Smooth muscle cell (in vitro differentiated cells): ENCODE data around the gene ANGPTL1. TPM values are rescaled to one million over a fixed set of nuclear protein-coding genes. Genes with fewer than 3 reads are reported as not detected.

Source experiments
- DNase-seq: peaks from one replicate; lab custom pipeline; 2025; ENCODE audit not compliant: unreplicated experiment; lab: John Stamatoyannopoulos, UW
- H2AFZ ChIP-seq: fragments of 200-600 bp; sonication (generic); 2 replicates; pipeline ENCODE4 v1.6.0; 2016; ENCODE audit warnings: antibody characterized with exemption, low read depth, mild to moderate bottlenecking
- H3F3A ChIP-seq: fragments of 200-600 bp; sonication (generic); 2 replicates; pipeline ENCODE4 v1.6.0; 2017; ENCODE audit warnings: antibody characterized with exemption, low read depth
- H3K27ac ChIP-seq: fragments of 200-600 bp; sonication (generic); 2 replicates; pipeline ENCODE4 v1.5.1; 2016; ENCODE audit warnings: low read depth, mild to moderate bottlenecking
- H3K27me3 ChIP-seq: fragments of 200-600 bp; sonication (generic); 2 replicates; pipeline ENCODE4 v1.6.1; 2016; ENCODE audit warnings: low read depth, mild to moderate bottlenecking
- H3K36me3 ChIP-seq: fragments of 200-600 bp; sonication (generic); 2 replicates; pipeline ENCODE4 v1.5.1; 2016; ENCODE audit warnings: low read depth
- H3K4me1 ChIP-seq: fragments of 200-600 bp; sonication (generic); 2 replicates; pipeline ENCODE4 v1.5.1; 2016; ENCODE audit warnings: low read depth
- H3K4me2 ChIP-seq: fragments of 200-600 bp; sonication (generic); 2 replicates; pipeline ENCODE4 v1.6.0; 2016; ENCODE audit warnings: mild to moderate bottlenecking
- H3K4me3 ChIP-seq: fragments of 200-600 bp; sonication (generic); 2 replicates; pipeline ENCODE4 v1.5.1; 2016; ENCODE audit warnings: mild to moderate bottlenecking
- H3K79me2 ChIP-seq: fragments of 200-600 bp; sonication (generic); 2 replicates; pipeline ENCODE4 v1.6.0; 2016; ENCODE audit warnings: low read depth, mild to moderate bottlenecking
- H3K9ac ChIP-seq: fragments of 200-600 bp; sonication (generic); 2 replicates; pipeline ENCODE4 v1.6.0; 2016; ENCODE audit warnings: low read depth
- H3K9me3 ChIP-seq: fragments of 200-600 bp; sonication (generic); replicated peaks from 2 replicates; pipeline ENCODE4 v1.5.1; 2016; ENCODE audit warnings: low read depth
- H4K20me1 ChIP-seq: fragments of 200-600 bp; sonication (generic); 2 replicates; pipeline ENCODE4 v1.6.0; 2016; ENCODE audit warnings: low read depth
- CTCF ChIP-seq: fragments of 200-600 bp; sonication (generic); IDR thresholded peaks from 2 replicates; pipeline ENCODE4 v1.5.1; 2017; ENCODE audit warnings: borderline replicate concordance, mild to moderate bottlenecking, antibody characterized with exemption; ENCODE audit not compliant: insufficient read depth, poor library complexity, severe bottlenecking
- WGBS: methylation state at CpG from one replicate; pipeline ENCODE4 v1.1.7; 2016; ENCODE audit warnings: low lambda C conversion rate; 5-methylcytosine and 5-hydroxymethylcytosine counted together
- polyA plus RNA-seq: library from polyadenylated mRNA; unstranded; fragments of >200 nt; fragmentation: Nextera tagmentation; extraction: Ambion mirVana; gene quantifications from 2 replicates; pipeline ENCODE4 v1.2.1, GENCODE V29; 2016
- total RNA-seq: library from RNA; depleted of rRNA; stranded (reverse); fragments of >200 nt; gene quantifications from 2 replicates; pipeline ENCODE4 v1.2.3, GENCODE V29; 2014

Gene ANGPTL1
- total and polyA plus RNA-seq, 2 experiments from 2014 or later, result 5.0 to 7.5 TPM

GRCh38 chr1:178908358-178908757 lies 37.5 kb upstream of the ANGPTL1 start:
- Histone ChIP-seq H3K27me3 (no peaks in the 10 kb centered on the region), H3K4me2 (no peak overlapping the region), H3F3A (no peaks in the 10 kb centered on the region), H3K79me2 (no peaks in the 10 kb centered on the region), H4K20me1 (no peaks in the 10 kb centered on the region), H2AFZ (no peak overlapping the region), H3K36me3 (no peaks in the 10 kb centered on the region), H3K4me1 (no peaks in the 10 kb centered on the region), H3K27ac (no peak overlapping the region), H3K9ac (no peak overlapping the region), H3K4me3 (no peak overlapping the region), H3K9me3 (no peaks in the 10 kb centered on the region)
- 90% methylated on average over 1 of the region's 1 CpG for WGBS
- DNase-seq, result no peak
- no peak for TF ChIP-seq CTCF

DNA sequence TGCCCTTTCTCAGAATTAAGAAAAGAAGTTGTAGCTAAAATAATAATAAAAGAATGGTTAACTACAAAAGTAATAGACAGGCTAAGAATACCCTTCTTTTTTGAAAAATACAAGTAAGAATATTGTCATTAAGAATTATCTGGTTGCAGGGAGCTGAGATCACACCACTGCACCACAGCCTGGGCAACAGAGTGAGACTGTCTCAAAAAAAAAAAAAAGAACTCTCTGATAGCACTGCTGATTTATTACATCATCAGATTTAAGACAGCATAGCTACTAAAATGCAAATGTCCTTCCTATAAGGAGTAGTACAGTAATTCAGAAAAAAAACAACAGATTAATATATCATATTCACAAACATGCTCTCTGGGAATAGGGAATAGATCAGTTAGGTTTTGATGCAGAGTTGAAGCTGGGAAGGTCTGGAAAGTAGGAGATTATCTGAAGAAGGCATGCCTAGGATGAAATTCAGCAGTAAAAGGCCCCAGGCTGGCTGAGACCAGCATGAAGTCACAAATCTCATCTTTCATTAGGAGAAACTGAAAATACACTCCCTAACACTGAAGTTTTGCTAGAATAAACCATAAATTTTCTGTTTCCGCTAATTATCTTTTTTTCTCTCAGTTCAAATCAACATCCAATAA lies 30.7 kb upstream of the ANGPTL1 start:
- no peak overlapping the region for H3K9ac ChIP-seq
- WGBS, result 97% methylated on average over 1 of the region's 1 CpG
- H3K27me3 ChIP-seq, result no peaks in the 10 kb centered on the region
- DNase-seq, result no peak
- H3K36me3 ChIP-seq, result no peaks in the 10 kb centered on the region
- no peaks in the 10 kb centered on the region for H3K9me3 ChIP-seq
- H4K20me1 ChIP-seq, result no peaks in the 10 kb centered on the region
- H3K4me3 ChIP-seq, result no peak overlapping the region
- no peak for TF ChIP-seq CTCF
- H3K4me2 ChIP-seq, result no peak overlapping the region
- H3F3A ChIP-seq, result no peaks in the 10 kb centered on the region
- H3K27ac ChIP-seq, result no peak overlapping the region
- H3K4me1 ChIP-seq, result no peaks in the 10 kb centered on the region
- no peaks in the 10 kb centered on the region for H3K79me2 ChIP-seq
- H2AFZ ChIP-seq, result no peak overlapping the region

GRCh38 chr1:178899402-178899801 lies 28.5 kb upstream of the ANGPTL1 start:
- no peak overlapping the region for H3K9ac ChIP-seq
- TF ChIP-seq CTCF, result no peak
- no peak overlapping the region for H3K4me2 ChIP-seq
- no peaks in the 10 kb centered on the region for H3K36me3 ChIP-seq
- H3F3A ChIP-seq, result no peaks in the 10 kb centered on the region
- H3K4me1 ChIP-seq, result no peaks in the 10 kb centered on the region
- H4K20me1 ChIP-seq, result no peaks in the 10 kb centered on the region
- H3K4me3 ChIP-seq, result no peak overlapping the region
- DNase-seq, result no peak
- H3K27me3 ChIP-seq, result no peaks in the 10 kb centered on the region
- WGBS, result over 99% methylated on average over 2 of the region's 2 CpGs
- no peaks in the 10 kb centered on the region for H3K79me2 ChIP-seq
- no peak overlapping the region for H2AFZ ChIP-seq
- no peaks in the 10 kb centered on the region for H3K9me3 ChIP-seq
- H3K27ac ChIP-seq, result no peak overlapping the region

- H3K36me3 ChIP-seq, result no peaks in the 10 kb centered on the region
- no peak overlapping the region for H3K4me2 ChIP-seq
- H2AFZ ChIP-seq, result no peak overlapping the region
- H3K79me2 ChIP-seq, result no peaks in the 10 kb centered on the region
- H3K4me1 ChIP-seq, result no peaks in the 10 kb centered on the region
- H3K27me3 ChIP-seq, result no peaks in the 10 kb centered on the region
- DNase-seq, result no peak
- H3F3A ChIP-seq, result no peaks in the 10 kb centered on the region
- no peak overlapping the region for H3K4me3 ChIP-seq
- no peak overlapping the region for H3K9ac ChIP-seq
- no peaks in the 10 kb centered on the region for H3K9me3 ChIP-seq
- TF ChIP-seq CTCF, result no peak
- H4K20me1 ChIP-seq, result no peaks in the 10 kb centered on the region
- 100% methylated on average over 1 of the region's 1 CpG for WGBS
- H3K27ac ChIP-seq, result no peak overlapping the region
These were observed 27.5 kb upstream of the ANGPTL1 start for GRCh38 chr1:178898401-178898800.
